DOHH2 (cell line): ENCODE data around the gene ATP11A.
"Not testable (repeated sequence)": the region's sequence is repeated elsewhere in the genome, so short reads cannot be mapped to it uniquely, and the experiment has no call there.

ENCODE experiments used
- H3F3A ChIP-seq: fragments of 200-600 bp; sonication (generic), shearing (Covaris generic); 2 replicates; pipeline ENCODE4 v1.6.0; 2016; ENCODE audit warnings: antibody characterized with exemption, mild to moderate bottlenecking; ENCODE audit not compliant: control insufficient read depth, insufficient read depth
- H3K27ac ChIP-seq: fragments of 200-600 bp; sonication (generic); 2 replicates; pipeline ENCODE4 v1.5.1; 2014; ENCODE audit warnings: low read depth, mild to moderate bottlenecking, low read length, moderate library complexity
- H3K27me3 ChIP-seq: fragments of 200-600 bp; sonication (generic); 2 replicates; pipeline ENCODE4 v1.6.1; 2014; ENCODE audit warnings: mild to moderate bottlenecking, low read length, mixed read lengths; ENCODE audit not compliant: control insufficient read depth
- H3K36me3 ChIP-seq: fragments of 200-600 bp; sonication (generic); 2 replicates; pipeline ENCODE4 v1.6.1; 2014; ENCODE audit warnings: mild to moderate bottlenecking, low read length, moderate library complexity, mixed read lengths; ENCODE audit not compliant: control insufficient read depth
- H3K4me1 ChIP-seq: fragments of 200-600 bp; sonication (generic); 2 replicates; pipeline ENCODE4 v1.6.1; 2014; ENCODE audit warnings: mild to moderate bottlenecking, low read length, mixed read lengths; ENCODE audit not compliant: control insufficient read depth
- H3K4me2 ChIP-seq: fragments of 200-600 bp; sonication (generic); 2 replicates; pipeline ENCODE4 v1.6.0; 2014; ENCODE audit warnings: mild to moderate bottlenecking, low read length, moderate library complexity
- H3K4me3 ChIP-seq: fragments of 200-600 bp; sonication (generic); 2 replicates; pipeline ENCODE4 v1.5.1; 2014; ENCODE audit warnings: mild to moderate bottlenecking, low read length, mixed read lengths
- H3K79me2 ChIP-seq: fragments of 200-600 bp; sonication (generic); 2 replicates; pipeline ENCODE4 v1.6.1; 2014; ENCODE audit warnings: mild to moderate bottlenecking, low read length, mixed read lengths; ENCODE audit not compliant: control insufficient read depth
- H3K9me2 ChIP-seq: fragments of 200-600 bp; sonication (generic); replicated peaks from 2 replicates; pipeline ENCODE4 v1.6.1; 2014; ENCODE audit warnings: mild to moderate bottlenecking, low read length, mixed read lengths; ENCODE audit not compliant: control insufficient read depth
- H3K9me3 ChIP-seq: fragments of 200-600 bp; sonication (generic); 2 replicates; pipeline ENCODE4 v1.6.1; 2014; ENCODE audit warnings: antibody characterized with exemption, low read length, mixed read lengths; ENCODE audit not compliant: control insufficient read depth, insufficient read depth
- H4K20me1 ChIP-seq: fragments of 200-600 bp; sonication (generic); 2 replicates; pipeline ENCODE4 v1.6.0; 2014; ENCODE audit warnings: low read depth, mild to moderate bottlenecking, antibody characterized with exemption, low read length, moderate library complexity; ENCODE audit not compliant: control insufficient read depth, insufficient read depth
- EZH2phosphoT487 ChIP-seq: fragments of 200-600 bp; sonication (generic); IDR thresholded peaks from 2 replicates; pipeline ENCODE4 v1.6.1; 2017; ENCODE audit warnings: borderline replicate concordance, mild to moderate bottlenecking, antibody characterized with exemption, low read length, moderate library complexity, mixed read lengths
- TF ChIP-seq, protein P1 (sequence below): fragments of 200-600 bp; sonication (generic); IDR thresholded peaks from one replicate; pipeline ENCODE4 v1.5.1; 2014; ENCODE audit warnings: antibody characterized with exemption, mild to moderate bottlenecking, low read depth, low read length; ENCODE audit not compliant: poor library complexity, severe bottlenecking

The ATP11A gene

GRCh38 chr13:112785483-112785856 is 95.6 kb downstream of the ATP11A start:
- Histone ChIP-seq H3K9me2 (no peaks in the 10 kb centered on the region), H3K4me2 (no peak overlapping the region), H3K27me3 (no peaks in the 10 kb centered on the region), H3K36me3 (peaks cover 4% of the 10 kb centered on the region; the same call in 1 of the 2 replicates), H3K9me3 (no peaks in the 10 kb centered on the region), H3F3A (no peaks in the 10 kb centered on the region), H3K4me1 (no peaks in the 10 kb centered on the region), H3K4me3 (no peak overlapping the region), H4K20me1 (no peaks in the 10 kb centered on the region), H3K79me2 (no peaks in the 10 kb centered on the region; the same call in none of the 2 replicates), H3K27ac (no peak overlapping the region)
- TF ChIP-seq, protein P1, sequence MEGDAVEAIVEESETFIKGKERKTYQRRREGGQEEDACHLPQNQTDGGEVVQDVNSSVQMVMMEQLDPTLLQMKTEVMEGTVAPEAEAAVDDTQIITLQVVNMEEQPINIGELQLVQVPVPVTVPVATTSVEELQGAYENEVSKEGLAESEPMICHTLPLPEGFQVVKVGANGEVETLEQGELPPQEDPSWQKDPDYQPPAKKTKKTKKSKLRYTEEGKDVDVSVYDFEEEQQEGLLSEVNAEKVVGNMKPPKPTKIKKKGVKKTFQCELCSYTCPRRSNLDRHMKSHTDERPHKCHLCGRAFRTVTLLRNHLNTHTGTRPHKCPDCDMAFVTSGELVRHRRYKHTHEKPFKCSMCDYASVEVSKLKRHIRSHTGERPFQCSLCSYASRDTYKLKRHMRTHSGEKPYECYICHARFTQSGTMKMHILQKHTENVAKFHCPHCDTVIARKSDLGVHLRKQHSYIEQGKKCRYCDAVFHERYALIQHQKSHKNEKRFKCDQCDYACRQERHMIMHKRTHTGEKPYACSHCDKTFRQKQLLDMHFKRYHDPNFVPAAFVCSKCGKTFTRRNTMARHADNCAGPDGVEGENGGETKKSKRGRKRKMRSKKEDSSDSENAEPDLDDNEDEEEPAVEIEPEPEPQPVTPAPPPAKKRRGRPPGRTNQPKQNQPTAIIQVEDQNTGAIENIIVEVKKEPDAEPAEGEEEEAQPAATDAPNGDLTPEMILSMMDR: no peak
- TF ChIP-seq EZH2phosphoT487: no peak

GRCh38 chr13:112786810-112787209 is 97.0 kb downstream of the ATP11A start:
- not testable (repeated sequence) for H3K4me3 ChIP-seq, H3K27me3 ChIP-seq, H3K79me2 ChIP-seq, H3K27ac ChIP-seq, H3K9me3 ChIP-seq, H4K20me1 ChIP-seq, H3K4me2 ChIP-seq, H3F3A ChIP-seq, H3K4me1 ChIP-seq, H3K36me3 ChIP-seq, H3K9me2 ChIP-seq

GRCh38 chr13:112790735-112791641 is 101.2 kb downstream of the ATP11A start:
- H3F3A ChIP-seq: no peaks in the 10 kb centered on the region
- TF ChIP-seq, protein P1: no peak
- TF ChIP-seq EZH2phosphoT487: no peak
- no peaks in the 10 kb centered on the region for H3K27me3 ChIP-seq
- peaks cover 4% of the 10 kb centered on the region; the same call in 1 of the 2 replicates for H3K36me3 ChIP-seq
- no peak overlapping the region for H3K4me2 ChIP-seq
- H3K79me2 ChIP-seq: no peaks in the 10 kb centered on the region
- no peaks in the 10 kb centered on the region for H4K20me1 ChIP-seq
- H3K4me1 ChIP-seq: no peaks in the 10 kb centered on the region
- no peak overlapping the region for H3K4me3 ChIP-seq
- no peaks in the 10 kb centered on the region for H3K9me2 ChIP-seq
- no peaks in the 10 kb centered on the region for H3K9me3 ChIP-seq
- H3K27ac ChIP-seq: no peak overlapping the region

- no peak for TF ChIP-seq EZH2phosphoT487
- TF ChIP-seq, protein P1: no peak
- Histone ChIP-seq H4K20me1 (no peaks in the 10 kb centered on the region), H3K79me2 (no peaks in the 10 kb centered on the region), H3K4me2 (no peak overlapping the region), H3F3A (no peaks in the 10 kb centered on the region), H3K4me3 (no peak overlapping the region), H3K27me3 (no peaks in the 10 kb centered on the region), H3K27ac (no peak overlapping the region), H3K36me3 (peaks cover 4% of the 10 kb centered on the region; the same call in 1 of the 2 replicates), H3K4me1 (no peaks in the 10 kb centered on the region), H3K9me2 (no peaks in the 10 kb centered on the region), H3K9me3 (no peaks in the 10 kb centered on the region)
Observed at GRCh38 chr13:112791663-112792440, 102.0 kb downstream of the ATP11A start.
